ENCODE measurements around the gene ZMYND11.
A peak's percentile ranks its signal among the peaks of the same experiment; 100 is the strongest.

Gene ZMYND11

DNA sequence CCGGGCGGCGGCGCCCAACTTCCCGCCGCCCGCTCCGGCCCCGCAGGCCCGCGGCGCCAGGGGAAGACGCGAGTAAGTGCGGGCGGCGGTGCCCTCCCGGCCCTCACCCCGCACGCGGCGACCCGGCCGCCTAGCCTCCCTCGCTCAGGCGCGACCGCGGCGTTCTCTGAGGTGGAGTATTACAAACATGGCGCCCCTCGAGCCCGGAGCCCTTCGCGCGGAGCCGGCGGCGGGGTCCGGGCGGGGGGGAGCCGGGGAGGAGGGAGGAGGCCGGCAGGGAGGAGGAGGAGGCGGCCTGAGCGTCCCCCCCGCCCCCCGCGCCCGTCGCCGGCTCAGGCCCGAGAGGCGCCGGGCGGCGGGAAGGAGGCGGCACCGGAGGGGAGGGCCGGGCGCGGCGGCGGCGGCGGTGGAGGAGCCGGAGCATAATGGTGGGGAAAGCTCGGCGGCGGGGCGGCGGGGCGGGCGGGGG lies at the start of gene ZMYND11:
Gene ZMYND11, plus strand, starts transcription at position 324 of the 469 bp plus-strand sequence. CDS start 44,558 bp downstream, outside the sequence.
- DNase-seq (ENCODE audit: low read depth in 1 of 2, low spot score in 1 of 2): peak; percentile 78 to 82
- no peak for TF ChIP-seq JUND (IDR thresholded peaks at IDR 0.05; ENCODE audit: low read depth)
- in situ Hi-C loops (cut with HindIII; ENCODE audit: low pct_unique_long_range_greater_than_20kb, low sequenced_read_pairs): no loop called here

DNA sequence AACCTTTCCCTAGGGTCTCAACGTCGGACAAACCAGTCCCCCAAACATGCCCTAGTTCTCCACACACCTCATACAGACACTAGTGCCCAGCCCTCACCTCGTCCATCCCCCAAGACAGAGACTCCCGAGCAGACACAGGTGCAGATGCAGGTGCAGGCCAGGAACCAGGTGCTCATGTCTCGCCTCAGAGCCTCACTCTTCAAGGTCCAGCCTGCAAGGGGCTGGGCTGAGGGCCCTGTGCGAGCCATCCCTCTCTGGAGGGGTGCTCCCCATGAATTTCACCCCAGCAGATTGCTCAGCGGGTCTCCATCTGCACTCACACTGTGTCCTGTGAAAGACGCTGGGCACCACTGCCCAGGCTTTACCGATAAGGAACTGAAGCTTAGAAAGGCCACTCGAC lies 49.2 kb upstream of the ZMYND11 start:
- in situ Hi-C loops (cut with HindIII; ENCODE audit: low pct_unique_long_range_greater_than_20kb, low sequenced_read_pairs): no loop called here
- no peak for TF ChIP-seq JUND (IDR thresholded peaks at IDR 0.05; ENCODE audit: low read depth)
- DNase-seq (ENCODE audit: low read depth in 1 of 2, low spot score in 1 of 2): no peak

- TF ChIP-seq JUND (IDR thresholded peaks at IDR 0.05; ENCODE audit: low read depth): no peak
- in situ Hi-C loops (cut with HindIII; ENCODE audit: low pct_unique_long_range_greater_than_20kb, low sequenced_read_pairs): no loop called here
- no peak for DNase-seq (ENCODE audit: low read depth in 1 of 2, low spot score in 1 of 2)
Measured at GRCh38 chr10:87177-88080, 47.8 kb upstream of the ZMYND11 start.

GRCh38 chr10:88253-88652 lies 47.0 kb upstream of the ZMYND11 start:
- no peak for TF ChIP-seq JUND (IDR thresholded peaks at IDR 0.05; ENCODE audit: low read depth)
- in situ Hi-C loops (cut with HindIII; ENCODE audit: low pct_unique_long_range_greater_than_20kb, low sequenced_read_pairs): no loop called here
- peak in 1 of 2 experiments; percentile 71 for DNase-seq (ENCODE audit: low read depth in 1 of 2, low spot score in 1 of 2)

DNA sequence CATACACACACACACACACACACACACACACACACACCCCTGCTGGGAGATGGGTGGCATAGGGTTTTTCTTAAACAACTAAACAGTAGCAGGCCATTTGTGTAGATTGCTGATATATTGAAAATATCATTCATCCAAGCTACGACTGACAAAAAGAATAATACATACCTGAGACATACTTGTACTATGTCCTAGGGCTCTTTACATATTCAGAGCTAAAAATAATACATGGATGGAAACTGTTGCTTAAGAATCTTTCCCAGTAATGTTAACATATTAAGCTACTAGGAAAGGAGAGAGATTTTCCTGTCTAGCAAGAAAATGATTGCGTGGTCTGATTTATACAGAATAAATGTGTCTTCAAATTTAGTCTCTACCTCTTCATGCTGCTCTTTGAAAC lies 46.0 kb upstream of the ZMYND11 start:
- in situ Hi-C loops (cut with HindIII; ENCODE audit: low pct_unique_long_range_greater_than_20kb, low sequenced_read_pairs): no loop called here
- no peak for TF ChIP-seq JUND (IDR thresholded peaks at IDR 0.05; ENCODE audit: low read depth)
- DNase-seq (ENCODE audit: low read depth in 1 of 2, low spot score in 1 of 2): no peak

- in situ Hi-C loops (cut with HindIII; ENCODE audit: low pct_unique_long_range_greater_than_20kb, low sequenced_read_pairs): no loop called here
- no peak for TF ChIP-seq JUND (IDR thresholded peaks at IDR 0.05; ENCODE audit: low read depth)
- peak; percentile 49 to 89 for DNase-seq (ENCODE audit: low read depth in 1 of 2, low spot score in 1 of 2)
Measured at GRCh38 chr10:90161-90560, 45.1 kb upstream of the ZMYND11 start.

DNA sequence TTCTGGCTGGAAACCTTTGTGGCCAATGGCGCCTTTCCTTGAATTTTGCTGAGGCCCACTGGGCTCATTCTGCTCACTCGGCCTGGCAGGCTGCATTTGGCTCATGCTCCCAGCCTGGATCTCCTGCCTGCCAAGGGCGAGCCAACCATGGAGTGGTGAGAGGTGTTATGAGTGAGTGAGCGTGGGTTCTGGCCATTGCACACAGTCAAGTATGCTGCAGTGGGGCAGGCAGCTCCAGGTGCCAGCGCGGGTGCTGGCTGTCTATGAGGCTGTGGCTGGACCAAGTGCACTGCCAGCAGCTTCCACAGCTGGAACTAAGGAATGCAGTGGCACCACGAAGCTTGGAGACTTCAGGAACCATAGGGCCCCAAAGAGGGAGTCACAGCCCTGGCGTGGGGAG lies 43.9 kb upstream of the ZMYND11 start:
- DNase-seq (ENCODE audit: low read depth in 1 of 2, low spot score in 1 of 2): no peak
- in situ Hi-C loops (cut with HindIII; ENCODE audit: low pct_unique_long_range_greater_than_20kb, low sequenced_read_pairs): no loop called here

GRCh38 chr10:92153-92552 lies 43.1 kb upstream of the ZMYND11 start:
- TF ChIP-seq JUND (IDR thresholded peaks at IDR 0.05; ENCODE audit: low read depth): no peak
- no peak for DNase-seq (ENCODE audit: low read depth in 1 of 2, low spot score in 1 of 2)
- in situ Hi-C loops (cut with HindIII; ENCODE audit: low pct_unique_long_range_greater_than_20kb, low sequenced_read_pairs): no loop called here

More for the DNA sequence above, 43.9 kb upstream of the ZMYND11 start:
- TF ChIP-seq JUND (IDR thresholded peaks at IDR 0.05; ENCODE audit: low read depth): no peak

- no peak for TF ChIP-seq JUND (IDR thresholded peaks at IDR 0.05; ENCODE audit: low read depth)
- in situ Hi-C loops (cut with HindIII; ENCODE audit: low pct_unique_long_range_greater_than_20kb, low sequenced_read_pairs): no loop called here
- peak in 1 of 2 experiments; percentile 78 for DNase-seq (ENCODE audit: low read depth in 1 of 2, low spot score in 1 of 2)
Measured at GRCh38 chr10:92846-93245, 42.4 kb upstream of the ZMYND11 start.

- in situ Hi-C loops (cut with HindIII; ENCODE audit: low pct_unique_long_range_greater_than_20kb, low sequenced_read_pairs): no loop called here
- TF ChIP-seq JUND (IDR thresholded peaks at IDR 0.05; ENCODE audit: low read depth): no peak
- DNase-seq (ENCODE audit: low read depth in 1 of 2, low spot score in 1 of 2): no peak
Measured at GRCh38 chr10:94613-95012, 40.6 kb upstream of the ZMYND11 start.

DNA sequence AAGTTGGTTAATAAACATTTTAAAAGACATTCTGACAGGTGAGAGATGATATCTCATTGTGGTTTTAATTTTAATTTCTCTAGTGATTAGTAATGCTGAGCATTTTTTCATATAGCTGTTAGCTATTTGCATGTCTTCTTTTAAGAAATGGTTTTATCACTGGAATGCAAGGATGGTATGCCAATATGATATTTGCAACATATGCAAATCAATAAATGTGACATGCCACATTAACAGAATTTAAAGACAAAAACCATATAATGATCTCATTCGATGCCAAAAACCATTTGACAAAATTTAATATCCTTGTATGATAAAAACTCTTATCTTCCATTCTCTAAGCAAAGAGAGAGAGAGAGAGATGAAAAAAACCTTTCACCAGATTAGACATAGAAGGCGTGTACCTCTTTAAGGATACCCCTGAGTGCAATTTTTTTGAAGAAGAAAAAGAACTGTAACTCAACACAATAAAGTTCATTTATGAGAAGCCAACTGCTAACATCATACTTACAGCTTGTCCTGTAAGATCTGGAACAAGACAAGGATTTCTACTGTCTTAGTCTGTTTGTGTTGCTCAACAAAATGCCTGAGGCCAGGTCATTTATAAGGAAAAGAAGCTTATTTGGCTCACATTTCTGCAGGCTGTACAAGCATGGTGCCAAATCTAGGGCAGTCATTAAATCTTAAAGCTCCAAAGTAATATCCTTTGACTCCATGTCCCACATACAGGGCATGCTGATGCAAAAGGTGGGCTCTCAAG lies 39.7 kb upstream of the ZMYND11 start:
- in situ Hi-C loops (cut with HindIII; ENCODE audit: low pct_unique_long_range_greater_than_20kb, low sequenced_read_pairs): no loop called here
- DNase-seq (ENCODE audit: low read depth in 1 of 2, low spot score in 1 of 2): peak in 1 of 2 experiments; percentile 75
- TF ChIP-seq JUND (IDR thresholded peaks at IDR 0.05; ENCODE audit: low read depth): no peak

- TF ChIP-seq JUND (IDR thresholded peaks at IDR 0.05; ENCODE audit: low read depth): no peak
- in situ Hi-C loops (cut with HindIII; ENCODE audit: low pct_unique_long_range_greater_than_20kb, low sequenced_read_pairs): no loop called here
- no peak for DNase-seq (ENCODE audit: low read depth in 1 of 2, low spot score in 1 of 2)
Measured at GRCh38 chr10:96466-96865, 38.8 kb upstream of the ZMYND11 start.

DNA sequence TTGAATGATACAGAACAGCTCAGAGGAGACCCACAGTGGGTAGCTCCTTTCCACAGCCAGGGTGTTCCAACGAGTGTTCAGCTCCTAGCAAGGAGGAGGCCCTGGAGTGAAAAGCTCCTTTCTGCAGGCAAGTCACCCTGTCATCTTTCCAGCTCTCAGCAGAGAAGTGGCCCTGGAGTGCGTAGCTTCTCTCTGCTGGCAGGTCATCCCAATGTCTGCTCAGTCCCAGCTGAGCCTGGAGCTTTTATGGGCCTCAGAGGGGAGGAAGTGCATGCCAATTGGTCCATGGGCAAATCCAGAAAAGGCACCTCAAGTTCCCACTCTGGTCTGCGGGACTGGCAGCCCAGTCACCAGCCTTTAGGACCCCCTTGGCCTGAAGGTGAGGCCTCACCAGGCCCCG lies 30.8 kb upstream of the ZMYND11 start:
- no peak for TF ChIP-seq JUND (IDR thresholded peaks at IDR 0.05; ENCODE audit: low read depth)
- in situ Hi-C loops (cut with HindIII; ENCODE audit: low pct_unique_long_range_greater_than_20kb, low sequenced_read_pairs): no loop called here
- no peak for DNase-seq (ENCODE audit: low read depth in 1 of 2, low spot score in 1 of 2)

Data from T47D (cell line).